GM23338 (cell line): ENCODE measurements around the gene STAC2. TPM values are rescaled to one million over a fixed set of nuclear protein-coding genes. Genes with fewer than 3 reads are reported as not detected.

Experiments
- ATAC-seq: fragments of 200-7000 bp; cut with Tn5 transposase; 3 replicates; pipeline ENCODE4 v1.9.1; 2020
- DNase-seq: peaks from one replicate; pipeline ENCODE4 v3.0.0-alpha.2; 2015; ENCODE audit warnings: low spot score
- H2AFZ ChIP-seq: fragments of 200-600 bp; sonication (generic); 2 replicates; pipeline ENCODE4 v1.8.0; 2016; ENCODE audit warnings: antibody characterized with exemption, mild to moderate bottlenecking, moderate library complexity
- H3F3A ChIP-seq: fragments of 200-600 bp; sonication (generic); replicated peaks from 2 replicates; pipeline ENCODE4 v1.8.0; 2017; ENCODE audit warnings: antibody characterized with exemption, mixed run types, low read depth
- H3K27ac ChIP-seq: fragments of 200-600 bp; sonication (generic); 2 replicates; pipeline ENCODE4 v1.6.1; 2016; ENCODE audit warnings: low read depth
- H3K27me3 ChIP-seq: fragments of 200-600 bp; sonication (generic); 2 replicates; pipeline ENCODE4 v1.8.0; 2016; ENCODE audit warnings: mild to moderate bottlenecking, mixed run types, moderate library complexity; ENCODE audit not compliant: insufficient read depth
- H3K36me3 ChIP-seq: fragments of 200-600 bp; sonication (generic); 2 replicates; pipeline ENCODE4 v1.8.0; 2016; ENCODE audit warnings: mild to moderate bottlenecking; ENCODE audit not compliant: insufficient read depth
- H3K4me1 ChIP-seq: fragments of 200-600 bp; sonication (generic); 2 replicates; pipeline ENCODE4 v1.8.0; 2016; ENCODE audit warnings: mild to moderate bottlenecking, moderate library complexity; ENCODE audit not compliant: insufficient read depth
- H3K4me2 ChIP-seq: fragments of 200-600 bp; sonication (generic); 2 replicates; pipeline ENCODE4 v1.7.1; 2017; ENCODE audit warnings: mixed run types
- H3K4me3 ChIP-seq: fragments of 200-600 bp; sonication (generic); 2 replicates; pipeline ENCODE4 v1.6.1; 2016; ENCODE audit warnings: mixed run types
- H3K79me2 ChIP-seq: fragments of 200-600 bp; sonication (generic); replicated peaks from 2 replicates; pipeline ENCODE4 v1.8.0; 2017; ENCODE audit warnings: mild to moderate bottlenecking; ENCODE audit not compliant: insufficient read depth
- H3K9me2 ChIP-seq: fragments of 200-600 bp; sonication (generic); 2 replicates; pipeline ENCODE4 v1.8.0; 2017; ENCODE audit not compliant: insufficient read depth
- H4K20me1 ChIP-seq: fragments of 200-600 bp; sonication (generic); replicated peaks from 2 replicates; pipeline ENCODE4 v1.8.0; 2017; ENCODE audit warnings: mild to moderate bottlenecking; ENCODE audit not compliant: insufficient read depth
- H3K27ac Mint-ChIP-seq: 2 replicates; pipeline ENCODE4 v1.8.0; 2020; ENCODE audit warnings: inconsistent platforms, mild to moderate bottlenecking, moderate library complexity, mixed read lengths
- H3K27me3 Mint-ChIP-seq: 3 replicates; pipeline ENCODE4 v1.8.0; 2022; ENCODE audit warnings: low read depth, mild to moderate bottlenecking, moderate library complexity, mixed read lengths, inconsistent platforms; ENCODE audit not compliant: insufficient read depth, poor library complexity
- H3K36me3 Mint-ChIP-seq: 3 replicates; pipeline ENCODE4 v1.8.0; 2021; ENCODE audit warnings: low read depth, mild to moderate bottlenecking, inconsistent platforms, moderate library complexity, mixed read lengths
- H3K4me1 Mint-ChIP-seq: 3 replicates; pipeline ENCODE4 v1.8.0; 2020; ENCODE audit warnings: mild to moderate bottlenecking, inconsistent platforms, mixed read lengths
- H3K4me3 Mint-ChIP-seq: 3 replicates; pipeline ENCODE4 v1.8.0; 2021; ENCODE audit warnings: moderate library complexity, mild to moderate bottlenecking, inconsistent platforms, mixed read lengths
- H3K9me3 Mint-ChIP-seq: 3 replicates; pipeline ENCODE4 v1.8.0; 2020; ENCODE audit warnings: moderate library complexity, mild to moderate bottlenecking, inconsistent platforms, mixed read lengths
- CREB1 ChIP-seq: fragments of 250-450 bp; sonication (Bioruptor Pico); IDR thresholded peaks from 2 replicates; pipeline ENCODE4 v1.5.0; 2020; ENCODE audit warnings: low read depth, mild to moderate bottlenecking, moderate library complexity
- ETS1 ChIP-seq: IDR thresholded peaks from 2 replicates; pipeline ENCODE4 v1.6.1; 2016; ENCODE audit warnings: antibody characterized with exemption
- EZH2 ChIP-seq: fragments of 200-600 bp; sonication (generic); IDR thresholded peaks from one replicate; pipeline ENCODE4 v1.8.0; 2017; ENCODE audit warnings: antibody characterized with exemption, mild to moderate bottlenecking, low read depth; ENCODE audit not compliant: unreplicated experiment
- EZH2phosphoT487 ChIP-seq: fragments of 200-600 bp; sonication (generic); IDR thresholded peaks from one replicate; pipeline ENCODE4 v1.8.1; 2018; ENCODE audit warnings: antibody characterized with exemption; ENCODE audit not compliant: unreplicated experiment
- JUNB ChIP-seq: IDR thresholded peaks from one replicate; pipeline ENCODE4 v1.6.1; 2016; ENCODE audit warnings: antibody characterized with exemption; ENCODE audit not compliant: unreplicated experiment
- NANOG ChIP-seq: IDR thresholded peaks from 2 replicates; pipeline ENCODE4 v1.6.1; 2016; ENCODE audit warnings: antibody characterized with exemption, borderline replicate concordance
- POLR2AphosphoS5 ChIP-seq: IDR thresholded peaks from 2 replicates; pipeline ENCODE4 v1.6.1; 2016; ENCODE audit warnings: antibody characterized with exemption, low read depth
- REST ChIP-seq: IDR thresholded peaks from one replicate; pipeline ENCODE4 v1.6.1; 2018; ENCODE audit warnings: antibody characterized with exemption; ENCODE audit not compliant: unreplicated experiment
- STAT1 ChIP-seq: IDR thresholded peaks from one replicate; pipeline ENCODE4 v1.6.1; 2016; ENCODE audit warnings: antibody characterized with exemption; ENCODE audit not compliant: unreplicated experiment
- ZNF114 ChIP-seq: fragments of 250-450 bp; sonication (Bioruptor Pico); IDR thresholded peaks from 2 replicates; pipeline ENCODE4 v1.5.0; 2020; ENCODE audit warnings: mild to moderate bottlenecking, moderate library complexity
- ZNF331 ChIP-seq: fragments of 250-450 bp; sonication (Bioruptor Pico); IDR thresholded peaks from 2 replicates; pipeline ENCODE4 v1.5.0; 2020; ENCODE audit warnings: low read depth, mild to moderate bottlenecking, moderate library complexity
- polyA plus RNA-seq: library from polyadenylated mRNA; unstranded; fragments of >200 nt; fragmentation: Nextera tagmentation; extraction: Ambion mirVana; gene quantifications from 2 replicates; pipeline ENCODE4 v1.2.1, GENCODE V29; 2016
- total RNA-seq: library from RNA; depleted of rRNA; stranded (reverse); fragments of >200 nt; shearing (Covaris generic); gene quantifications from 2 replicates; pipeline ENCODE4 v1.2.3, GENCODE V29; 2014
- TF ChIP-seq, protein P1 (sequence below), 2 experiments: fragments of 200-600 bp in 1 of 2; sonication (generic) in 1 of 2; conservative IDR thresholded peaks; 2 replicates each; pipeline versions ENCODE4 v1.5.1 to v1.6.1; 2016 to 2017; ENCODE audit warnings: antibody characterized with exemption in 2 of 2, low read depth in 2 of 2, mild to moderate bottlenecking in 2 of 2, moderate library complexity in 1 of 2
- TF ChIP-seq, protein P2 (sequence below): fragments of 250-450 bp; sonication (Bioruptor Pico); IDR thresholded peaks from 2 replicates; pipeline ENCODE4 v1.5.0; 2020; ENCODE audit warnings: mild to moderate bottlenecking, moderate library complexity

The STAC2 gene
- total and polyA plus RNA-seq, 2 experiments from 2014 or later = 1.9 to 3.1 TPM

- no peak overlapping the region for H3K4me2 ChIP-seq
- peaks cover 8% of the 10 kb centered on the region for H3K36me3 ChIP-seq
- no peak for DNase-seq
- no peak overlapping the region for H3K4me3 Mint-ChIP-seq
- peaks cover 30% of the 10 kb centered on the region for H3K4me1 Mint-ChIP-seq
- no peaks in the 10 kb centered on the region for H3K9me2 ChIP-seq
- peaks cover 23% of the 10 kb centered on the region for H3K79me2 ChIP-seq
- H3K27ac Mint-ChIP-seq = no peak overlapping the region
- no peak overlapping the region for H3K27ac ChIP-seq
- no peak for TF ChIP-seq POLR2AphosphoS5
- no peak for TF ChIP-seq ETS1
- TF ChIP-seq EZH2phosphoT487 = no peak
- TF ChIP-seq, protein P1, sequence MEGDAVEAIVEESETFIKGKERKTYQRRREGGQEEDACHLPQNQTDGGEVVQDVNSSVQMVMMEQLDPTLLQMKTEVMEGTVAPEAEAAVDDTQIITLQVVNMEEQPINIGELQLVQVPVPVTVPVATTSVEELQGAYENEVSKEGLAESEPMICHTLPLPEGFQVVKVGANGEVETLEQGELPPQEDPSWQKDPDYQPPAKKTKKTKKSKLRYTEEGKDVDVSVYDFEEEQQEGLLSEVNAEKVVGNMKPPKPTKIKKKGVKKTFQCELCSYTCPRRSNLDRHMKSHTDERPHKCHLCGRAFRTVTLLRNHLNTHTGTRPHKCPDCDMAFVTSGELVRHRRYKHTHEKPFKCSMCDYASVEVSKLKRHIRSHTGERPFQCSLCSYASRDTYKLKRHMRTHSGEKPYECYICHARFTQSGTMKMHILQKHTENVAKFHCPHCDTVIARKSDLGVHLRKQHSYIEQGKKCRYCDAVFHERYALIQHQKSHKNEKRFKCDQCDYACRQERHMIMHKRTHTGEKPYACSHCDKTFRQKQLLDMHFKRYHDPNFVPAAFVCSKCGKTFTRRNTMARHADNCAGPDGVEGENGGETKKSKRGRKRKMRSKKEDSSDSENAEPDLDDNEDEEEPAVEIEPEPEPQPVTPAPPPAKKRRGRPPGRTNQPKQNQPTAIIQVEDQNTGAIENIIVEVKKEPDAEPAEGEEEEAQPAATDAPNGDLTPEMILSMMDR (conservative IDR thresholded peaks at IDR 0.05; ENCODE audit: low read depth in 2 of 2) = no peak
- no peak for TF ChIP-seq STAT1
- TF ChIP-seq, protein P2, sequence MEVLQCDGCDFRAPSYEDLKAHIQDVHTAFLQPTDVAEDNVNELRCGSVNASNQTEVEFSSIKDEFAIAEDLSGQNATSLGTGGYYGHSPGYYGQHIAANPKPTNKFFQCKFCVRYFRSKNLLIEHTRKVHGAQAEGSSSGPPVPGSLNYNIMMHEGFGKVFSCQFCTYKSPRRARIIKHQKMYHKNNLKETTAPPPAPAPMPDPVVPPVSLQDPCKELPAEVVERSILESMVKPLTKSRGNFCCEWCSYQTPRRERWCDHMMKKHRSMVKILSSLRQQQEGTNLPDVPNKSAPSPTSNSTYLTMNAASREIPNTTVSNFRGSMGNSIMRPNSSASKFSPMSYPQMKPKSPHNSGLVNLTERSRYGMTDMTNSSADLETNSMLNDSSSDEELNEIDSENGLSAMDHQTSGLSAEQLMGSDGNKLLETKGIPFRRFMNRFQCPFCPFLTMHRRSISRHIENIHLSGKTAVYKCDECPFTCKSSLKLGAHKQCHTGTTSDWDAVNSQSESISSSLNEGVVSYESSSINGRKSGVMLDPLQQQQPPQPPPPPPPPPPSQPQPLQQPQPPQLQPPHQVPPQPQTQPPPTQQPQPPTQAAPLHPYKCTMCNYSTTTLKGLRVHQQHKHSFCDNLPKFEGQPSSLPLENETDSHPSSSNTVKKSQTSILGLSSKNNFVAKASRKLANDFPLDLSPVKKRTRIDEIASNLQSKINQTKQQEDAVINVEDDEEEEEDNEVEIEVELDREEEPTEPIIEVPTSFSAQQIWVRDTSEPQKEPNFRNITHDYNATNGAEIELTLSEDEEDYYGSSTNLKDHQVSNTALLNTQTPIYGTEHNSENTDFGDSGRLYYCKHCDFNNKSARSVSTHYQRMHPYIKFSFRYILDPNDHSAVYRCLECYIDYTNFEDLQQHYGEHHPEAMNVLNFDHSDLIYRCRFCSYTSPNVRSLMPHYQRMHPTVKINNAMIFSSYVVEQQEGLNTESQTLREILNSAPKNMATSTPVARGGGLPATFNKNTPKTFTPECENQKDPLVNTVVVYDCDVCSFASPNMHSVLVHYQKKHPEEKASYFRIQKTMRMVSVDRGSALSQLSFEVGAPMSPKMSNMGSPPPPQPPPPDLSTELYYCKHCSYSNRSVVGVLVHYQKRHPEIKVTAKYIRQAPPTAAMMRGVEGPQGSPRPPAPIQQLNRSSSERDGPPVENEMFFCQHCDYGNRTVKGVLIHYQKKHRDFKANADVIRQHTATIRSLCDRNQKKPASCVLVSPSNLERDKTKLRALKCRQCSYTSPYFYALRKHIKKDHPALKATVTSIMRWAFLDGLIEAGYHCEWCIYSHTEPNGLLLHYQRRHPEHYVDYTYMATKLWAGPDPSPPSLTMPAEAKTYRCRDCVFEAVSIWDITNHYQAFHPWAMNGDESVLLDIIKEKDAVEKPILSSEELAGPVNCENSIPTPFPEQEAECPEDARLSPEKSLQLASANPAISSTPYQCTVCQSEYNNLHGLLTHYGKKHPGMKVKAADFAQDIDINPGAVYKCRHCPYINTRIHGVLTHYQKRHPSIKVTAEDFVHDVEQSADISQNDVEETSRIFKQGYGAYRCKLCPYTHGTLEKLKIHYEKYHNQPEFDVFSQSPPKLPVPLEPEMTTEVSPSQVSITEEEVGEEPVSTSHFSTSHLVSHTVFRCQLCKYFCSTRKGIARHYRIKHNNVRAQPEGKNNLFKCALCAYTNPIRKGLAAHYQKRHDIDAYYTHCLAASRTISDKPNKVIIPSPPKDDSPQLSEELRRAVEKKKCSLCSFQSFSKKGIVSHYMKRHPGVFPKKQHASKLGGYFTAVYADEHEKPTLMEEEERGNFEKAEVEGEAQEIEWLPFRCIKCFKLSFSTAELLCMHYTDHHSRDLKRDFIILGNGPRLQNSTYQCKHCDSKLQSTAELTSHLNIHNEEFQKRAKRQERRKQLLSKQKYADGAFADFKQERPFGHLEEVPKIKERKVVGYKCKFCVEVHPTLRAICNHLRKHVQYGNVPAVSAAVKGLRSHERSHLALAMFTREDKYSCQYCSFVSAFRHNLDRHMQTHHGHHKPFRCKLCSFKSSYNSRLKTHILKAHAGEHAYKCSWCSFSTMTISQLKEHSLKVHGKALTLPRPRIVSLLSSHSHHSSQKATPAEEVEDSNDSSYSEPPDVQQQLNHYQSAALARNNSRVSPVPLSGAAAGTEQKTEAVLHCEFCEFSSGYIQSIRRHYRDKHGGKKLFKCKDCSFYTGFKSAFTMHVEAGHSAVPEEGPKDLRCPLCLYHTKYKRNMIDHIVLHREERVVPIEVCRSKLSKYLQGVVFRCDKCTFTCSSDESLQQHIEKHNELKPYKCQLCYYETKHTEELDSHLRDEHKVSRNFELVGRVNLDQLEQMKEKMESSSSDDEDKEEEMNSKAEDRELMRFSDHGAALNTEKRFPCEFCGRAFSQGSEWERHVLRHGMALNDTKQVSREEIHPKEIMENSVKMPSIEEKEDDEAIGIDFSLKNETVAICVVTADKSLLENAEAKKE (CRISPR knock-in tag) = no peak
- TF ChIP-seq NANOG = no peak
- TF ChIP-seq JUNB = no peak
- no peak for TF ChIP-seq CREB1 (CRISPR knock-in tag)
- TF ChIP-seq ZNF114 (CRISPR knock-in tag) = no peak
- no peak for TF ChIP-seq EZH2
- TF ChIP-seq ZNF331 (CRISPR knock-in tag) = no peak
- no peak for TF ChIP-seq REST
- peaks cover 10% of the 10 kb centered on the region for H3K27me3 Mint-ChIP-seq
- no peaks in the 10 kb centered on the region for H3K9me3 Mint-ChIP-seq
- no peak overlapping the region for H2AFZ ChIP-seq
- ATAC-seq = no peak
- H4K20me1 ChIP-seq = peaks cover 13% of the 10 kb centered on the region
- H3K27me3 ChIP-seq = no peaks in the 10 kb centered on the region
- H3K4me1 ChIP-seq = peaks cover 24% of the 10 kb centered on the region
- peaks cover 32% of the 10 kb centered on the region for H3K36me3 Mint-ChIP-seq
- peaks cover 1% of the 10 kb centered on the region; the same call in 1 of the 2 replicates for H3F3A ChIP-seq
- no peak overlapping the region for H3K4me3 ChIP-seq
These were observed 32.4 kb downstream of the STAC2 start for GRCh38 chr17:39193346-39193745.
